Right lobe of liver (tissue), 4 donors: ENCODE data around the gene NCOA3.

Experiments used
- POLR2A ChIP-seq: fragments of 450-650 bp; IDR thresholded peaks from one replicate; pipeline ENCODE4 v1.6.1; 2017; ENCODE audit warnings: antibody characterized with exemption, mild to moderate bottlenecking
- TF ChIP-seq, protein P1 (sequence below), 4 donors: fragments of 200-600 bp in 3 of 4; fragments of 450-650 bp in 1 of 4; IDR thresholded peaks; one replicate each; pipeline versions ENCODE4 v1.5.1 to v1.8.0; 2016 to 2022; ENCODE audit warnings: antibody characterized with exemption in 4 of 4, mild to moderate bottlenecking in 2 of 4
- donor health status: DM: no; HTN: no; CAD: no.
- donor health status: DM: no; HTN: no; CAD: no.
- donor health status: DM: no; HTN: yes; CAD: no.

- TF ChIP-seq, protein P1, sequence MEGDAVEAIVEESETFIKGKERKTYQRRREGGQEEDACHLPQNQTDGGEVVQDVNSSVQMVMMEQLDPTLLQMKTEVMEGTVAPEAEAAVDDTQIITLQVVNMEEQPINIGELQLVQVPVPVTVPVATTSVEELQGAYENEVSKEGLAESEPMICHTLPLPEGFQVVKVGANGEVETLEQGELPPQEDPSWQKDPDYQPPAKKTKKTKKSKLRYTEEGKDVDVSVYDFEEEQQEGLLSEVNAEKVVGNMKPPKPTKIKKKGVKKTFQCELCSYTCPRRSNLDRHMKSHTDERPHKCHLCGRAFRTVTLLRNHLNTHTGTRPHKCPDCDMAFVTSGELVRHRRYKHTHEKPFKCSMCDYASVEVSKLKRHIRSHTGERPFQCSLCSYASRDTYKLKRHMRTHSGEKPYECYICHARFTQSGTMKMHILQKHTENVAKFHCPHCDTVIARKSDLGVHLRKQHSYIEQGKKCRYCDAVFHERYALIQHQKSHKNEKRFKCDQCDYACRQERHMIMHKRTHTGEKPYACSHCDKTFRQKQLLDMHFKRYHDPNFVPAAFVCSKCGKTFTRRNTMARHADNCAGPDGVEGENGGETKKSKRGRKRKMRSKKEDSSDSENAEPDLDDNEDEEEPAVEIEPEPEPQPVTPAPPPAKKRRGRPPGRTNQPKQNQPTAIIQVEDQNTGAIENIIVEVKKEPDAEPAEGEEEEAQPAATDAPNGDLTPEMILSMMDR (IDR thresholded peaks at IDR 0.05), result no peak
- TF ChIP-seq POLR2A, result no peak
Observed at GRCh38 chr20:47583551-47583950, 81.9 kb downstream of the NCOA3 start.
